Sigmoid colon (tissue), 7 donors: ENCODE measurements around the gene PIP5K1C. TPM values are rescaled to one million over a fixed set of nuclear protein-coding genes. Genes with fewer than 3 reads are reported as not detected.

Experiments
- DNase-seq: peaks from one replicate; pipeline ENCODE4 v3.0.0-alpha.2; 2019
- H3K27ac ChIP-seq, 4 donors: fragments of 200-600 bp; sonication (generic); one replicate each; pipeline ENCODE4 v1.5.1; 2016 to 2019; ENCODE audit warnings: mild to moderate bottlenecking in 1 of 4
- H3K27me3 ChIP-seq, 3 donors: fragments of 200-600 bp; sonication (generic); one replicate each; pipeline ENCODE4 v1.5.1; 2019; ENCODE audit warnings: mild to moderate bottlenecking in 1 of 3
- H3K36me3 ChIP-seq, 4 donors: fragments of 200-600 bp; sonication (generic); one replicate each; pipeline ENCODE4 v1.5.1; 2016 to 2019
- H3K4me1 ChIP-seq, 4 donors: fragments of 200-600 bp; sonication (generic); one replicate each; pipeline ENCODE4 v1.5.1; 2017 to 2019
- H3K4me3 ChIP-seq, 4 donors: fragments of 200-600 bp; sonication (generic); one replicate each; pipeline ENCODE4 v1.5.1; 2017 to 2019; ENCODE audit warnings: mild to moderate bottlenecking in 2 of 4, moderate library complexity in 1 of 4
- H3K9me3 ChIP-seq, 4 donors: fragments of 200-600 bp in 3 of 4; sonication (generic) in 3 of 4; one replicate each; pipeline versions ENCODE4 v1.5.1 to v1.6.1; 2013 to 2019
- EP300 ChIP-seq, 4 donors: sonication (generic); formaldehyde crosslinking; IDR thresholded peaks; one replicate each; pipeline ENCODE4 v1.6.1; 2017; ENCODE audit warnings: antibody characterized with exemption in 4 of 4
- POLR2A ChIP-seq, 2 donors: fragments of 450-650 bp; IDR thresholded peaks; one replicate each; pipeline ENCODE4 v1.6.1; 2016; ENCODE audit warnings: antibody characterized with exemption in 2 of 2, mild to moderate bottlenecking in 2 of 2, moderate library complexity in 2 of 2
- POLR2AphosphoS5 ChIP-seq, 4 donors: sonication (generic); formaldehyde crosslinking; IDR thresholded peaks; one replicate each; pipeline ENCODE4 v1.6.1; 2017; ENCODE audit warnings: antibody characterized with exemption in 4 of 4
- WGBS, 2 donors: extraction: QIAGEN DNeasy Blood & Tissue Kit; methylation state at CpG; one replicate each; pipeline ENCODE4 v1.1.7; 2013; 5-methylcytosine and 5-hydroxymethylcytosine counted together
- intact Hi-C: fragments of 100-400 bp; cut with DNase I; formaldehyde crosslinking; loops from one replicate; pipeline ENCODE4 v1.15.1; 2023
- polyA plus RNA-seq, 3 donors: library from polyadenylated mRNA; stranded (reverse); fragments of 200-250 nt; gene quantifications; one replicate each; pipeline ENCODE4 v1.2.3, GENCODE V29; 2013
- total RNA-seq, 4 donors: library from RNA; depleted of rRNA; stranded (reverse); fragments of >200 nt; gene quantifications; one replicate each; pipeline ENCODE4 v1.1.0, GENCODE V29; 2016
- TF ChIP-seq, protein P1 (sequence below), 4 experiments: fragments of 450-650 bp in 3 of 4; fragments of 200-600 bp in 1 of 4; IDR thresholded peaks; one replicate each; pipeline ENCODE4 v1.5.1; 2016 to 2019; ENCODE audit warnings: antibody characterized with exemption in 4 of 4, mild to moderate bottlenecking in 3 of 4, moderate library complexity in 2 of 4
- donor health status: healthy with polysubstance abuse.
- donor health status: Bipolar disorder and iron deficiency.
- donor health status: healthy.

The PIP5K1C gene
- total and polyA plus RNA-seq, 7 donors, result 7.8 to 68.7 (median 27.8) TPM

DNA sequence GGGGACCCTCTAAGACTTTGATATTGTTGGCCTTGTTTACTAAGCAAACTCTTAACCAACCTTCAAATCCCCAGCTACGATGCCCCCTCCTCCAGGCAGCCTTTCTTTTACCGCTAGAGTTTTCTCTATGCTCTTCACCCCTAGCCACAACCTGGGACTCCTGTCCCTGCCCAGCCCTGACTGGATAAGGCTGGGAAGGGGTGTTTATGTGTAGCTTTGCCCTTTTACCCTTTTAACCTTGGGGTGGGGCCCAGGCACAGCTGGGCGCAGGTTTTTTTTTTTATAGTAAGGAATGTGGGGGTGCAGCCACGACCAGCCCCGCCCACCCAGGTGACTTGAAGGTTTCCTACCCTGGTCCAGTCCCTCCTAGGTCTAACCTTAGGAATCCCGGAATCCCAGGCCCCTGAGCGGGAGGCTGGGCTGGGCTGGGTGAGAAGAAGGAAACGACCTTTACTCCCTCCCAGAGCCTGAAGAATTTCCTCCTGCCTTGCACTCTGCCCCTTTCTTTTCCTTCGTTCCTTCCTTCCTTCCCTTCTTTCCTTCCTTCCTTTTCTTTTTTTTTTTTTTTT, 20.2 kb upstream of the PIP5K1C start:
- no peaks in the 10 kb centered on the region for H3K36me3 ChIP-seq
- peaks cover 0 to 23% (median 19%) of the 10 kb centered on the region in 4 donors for H3K4me1 ChIP-seq
- TF ChIP-seq, protein P1, sequence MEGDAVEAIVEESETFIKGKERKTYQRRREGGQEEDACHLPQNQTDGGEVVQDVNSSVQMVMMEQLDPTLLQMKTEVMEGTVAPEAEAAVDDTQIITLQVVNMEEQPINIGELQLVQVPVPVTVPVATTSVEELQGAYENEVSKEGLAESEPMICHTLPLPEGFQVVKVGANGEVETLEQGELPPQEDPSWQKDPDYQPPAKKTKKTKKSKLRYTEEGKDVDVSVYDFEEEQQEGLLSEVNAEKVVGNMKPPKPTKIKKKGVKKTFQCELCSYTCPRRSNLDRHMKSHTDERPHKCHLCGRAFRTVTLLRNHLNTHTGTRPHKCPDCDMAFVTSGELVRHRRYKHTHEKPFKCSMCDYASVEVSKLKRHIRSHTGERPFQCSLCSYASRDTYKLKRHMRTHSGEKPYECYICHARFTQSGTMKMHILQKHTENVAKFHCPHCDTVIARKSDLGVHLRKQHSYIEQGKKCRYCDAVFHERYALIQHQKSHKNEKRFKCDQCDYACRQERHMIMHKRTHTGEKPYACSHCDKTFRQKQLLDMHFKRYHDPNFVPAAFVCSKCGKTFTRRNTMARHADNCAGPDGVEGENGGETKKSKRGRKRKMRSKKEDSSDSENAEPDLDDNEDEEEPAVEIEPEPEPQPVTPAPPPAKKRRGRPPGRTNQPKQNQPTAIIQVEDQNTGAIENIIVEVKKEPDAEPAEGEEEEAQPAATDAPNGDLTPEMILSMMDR (IDR thresholded peaks at IDR 0.05), result no peak
- TF ChIP-seq POLR2AphosphoS5 (IDR thresholded peaks at IDR 0.05), result no peak
- TF ChIP-seq EP300 (IDR thresholded peaks at IDR 0.05), result no peak
- TF ChIP-seq POLR2A (IDR thresholded peaks at IDR 0.05), result no peak
- DNase-seq, result no peak
- intact Hi-C loops, result no loop called here
- peaks cover 36 to 62% (median 45%) of the 10 kb centered on the region in 3 donors for H3K27me3 ChIP-seq
- 5 to 24% methylated on average over 9 of the region's 9 CpGs for WGBS, 2 donors
- no peak overlapping the region for H3K27ac ChIP-seq
- no peak overlapping the region for H3K4me3 ChIP-seq
- no peaks in the 10 kb centered on the region for H3K9me3 ChIP-seq

DNA sequence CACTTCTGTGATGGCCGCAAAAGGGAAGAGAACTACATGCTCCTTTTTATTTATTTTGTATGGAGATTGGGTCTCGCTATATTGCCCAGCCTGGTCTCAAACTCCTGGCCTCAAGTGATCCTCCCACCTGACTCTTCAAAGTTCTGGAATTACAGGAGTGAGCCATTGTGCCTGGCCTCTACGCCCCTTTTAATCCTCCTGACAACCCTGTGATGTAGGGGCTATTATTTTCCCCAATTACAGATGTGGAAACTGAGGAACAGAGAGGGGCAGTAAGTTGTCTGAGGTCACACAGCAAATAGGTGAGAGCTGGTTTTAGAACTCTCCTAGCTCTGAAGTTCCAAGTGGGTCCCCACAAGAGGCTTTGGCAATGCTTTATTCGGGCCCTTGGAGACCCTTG, 19.6 kb upstream of the PIP5K1C start:
- peaks cover 0 to 23% (median 19%) of the 10 kb centered on the region in 4 donors for H3K4me1 ChIP-seq
- no peak overlapping the region for H3K4me3 ChIP-seq
- no peak for DNase-seq
- TF ChIP-seq POLR2AphosphoS5 (IDR thresholded peaks at IDR 0.05) (no peak), EP300 (IDR thresholded peaks at IDR 0.05) (no peak), POLR2A (IDR thresholded peaks at IDR 0.05) (no peak)
- TF ChIP-seq, protein P1 (IDR thresholded peaks at IDR 0.05), result no peak
- intact Hi-C loops, result no loop called here
- no peaks in the 10 kb centered on the region for H3K9me3 ChIP-seq
- no peak overlapping the region for H3K27ac ChIP-seq
- H3K27me3 ChIP-seq, result peaks cover 36 to 62% (median 45%) of the 10 kb centered on the region in 3 donors
- 90 to 91% methylated on average over 4 of the region's 4 CpGs for WGBS, 2 donors
- no peaks in the 10 kb centered on the region for H3K36me3 ChIP-seq

DNA sequence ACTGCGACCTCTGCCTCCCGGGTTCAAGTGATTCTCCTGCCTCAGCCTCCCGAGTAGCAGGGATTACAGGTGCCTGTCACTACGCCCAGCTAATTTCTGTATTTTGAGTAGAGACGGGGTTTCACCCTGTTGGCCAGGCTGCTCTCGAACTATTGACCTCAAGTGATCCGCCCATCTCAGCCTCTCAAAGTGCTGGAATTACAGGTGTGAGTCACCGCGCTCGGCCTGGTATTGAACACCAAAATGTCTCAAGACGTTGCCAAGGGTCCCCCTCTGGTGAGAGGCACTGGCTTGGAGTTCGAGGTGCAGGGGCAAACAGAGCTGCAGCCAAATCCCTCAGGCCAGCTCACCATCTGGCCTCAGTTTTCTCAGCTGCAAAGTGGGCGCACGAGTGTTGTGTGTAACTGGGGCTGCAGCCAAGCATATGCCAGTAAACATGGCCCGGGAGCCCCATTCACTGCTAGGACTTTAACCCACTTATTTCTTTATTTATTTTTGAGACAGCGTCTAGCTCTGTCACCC, 15.9 kb upstream of the PIP5K1C start:
- no peak overlapping the region for H3K4me3 ChIP-seq
- H3K9me3 ChIP-seq, result no peaks in the 10 kb centered on the region
- H3K27ac ChIP-seq, result no peak overlapping the region
- no peak for DNase-seq
- peaks cover 13 to 27% (median 16%) of the 10 kb centered on the region in 3 donors for H3K27me3 ChIP-seq
- TF ChIP-seq EP300 (IDR thresholded peaks at IDR 0.05) (no peak), POLR2A (IDR thresholded peaks at IDR 0.05) (no peak), POLR2AphosphoS5 (IDR thresholded peaks at IDR 0.05) (no peak)
- TF ChIP-seq, protein P1 (IDR thresholded peaks at IDR 0.05), result no peak
- H3K36me3 ChIP-seq, result no peaks in the 10 kb centered on the region
- intact Hi-C loops, result no loop called here
- 55 to 82% methylated on average over 16 of the region's 16 CpGs for WGBS, 2 donors
- H3K4me1 ChIP-seq, result peaks cover 0 to 15% (median 6%) of the 10 kb centered on the region in 4 donors

DNA sequence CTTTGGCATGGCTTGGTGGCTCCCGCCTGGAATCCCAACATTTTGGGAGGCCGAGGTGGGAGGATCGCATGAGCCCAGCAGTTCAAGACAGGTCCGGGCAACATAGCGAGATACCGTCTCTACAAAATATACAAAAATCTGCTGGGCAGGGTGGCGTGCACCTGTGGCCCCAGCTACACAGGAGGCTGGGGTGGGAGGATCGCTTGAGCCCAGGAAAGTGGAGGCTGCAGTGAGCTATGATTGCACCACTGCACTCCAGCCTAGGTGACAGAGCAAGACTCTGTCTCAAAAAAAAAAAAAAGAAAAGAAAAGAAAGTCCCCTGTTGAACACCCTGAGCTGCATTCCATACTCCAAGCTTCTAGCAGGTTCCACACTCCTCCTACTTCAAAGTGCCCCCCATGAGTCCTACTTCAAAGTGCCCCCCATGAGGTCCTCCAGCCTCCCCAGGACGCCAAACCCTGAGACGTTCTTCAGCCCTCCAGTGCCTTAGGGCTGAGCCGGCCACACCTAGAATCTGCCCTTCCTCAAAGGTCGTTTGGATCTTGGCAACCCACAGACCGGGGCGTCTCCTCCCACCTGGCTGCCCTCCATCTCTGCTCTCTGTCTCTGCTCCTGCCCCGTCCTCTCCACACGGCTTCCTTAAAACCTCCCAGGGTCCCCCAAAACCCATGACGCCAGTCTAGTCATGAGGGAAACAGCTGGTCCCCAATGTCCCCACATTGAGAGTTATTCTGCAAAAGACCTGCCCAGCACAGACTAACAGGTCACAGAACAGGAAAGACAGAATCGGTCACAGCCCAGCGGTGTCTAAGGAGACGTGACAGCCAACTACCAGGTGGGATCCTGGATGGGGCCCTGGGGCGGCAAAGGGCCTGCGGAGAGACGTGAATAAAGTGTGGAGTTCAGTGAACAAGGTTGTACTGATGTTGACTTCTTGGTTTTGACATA, 12.7 kb upstream of the PIP5K1C start:
- no peaks in the 10 kb centered on the region for H3K36me3 ChIP-seq

More for the DNA sequence above, 12.7 kb upstream of the PIP5K1C start:
- Histone ChIP-seq H3K27me3 (no peaks in the 10 kb centered on the region), H3K9me3 (no peaks in the 10 kb centered on the region), H3K4me3 (no peak overlapping the region), H3K4me1 (peaks cover 0 to 14% (median 3%) of the 10 kb centered on the region in 4 donors), H3K27ac (no peak overlapping the region)
- DNase-seq, result no peak
- WGBS, 2 donors, result 22 to 41% methylated on average over 23 of the region's 23 CpGs
- TF ChIP-seq POLR2AphosphoS5 (IDR thresholded peaks at IDR 0.05) (no peak), POLR2A (IDR thresholded peaks at IDR 0.05) (no peak), EP300 (IDR thresholded peaks at IDR 0.05) (no peak)
- TF ChIP-seq, protein P1 (IDR thresholded peaks at IDR 0.05), result no peak
- intact Hi-C loops, result no loop called here
